Endothelial cell of umbilical vein (primary cell): ENCODE data around the gene TTR. TPM values are rescaled to one million over a fixed set of nuclear protein-coding genes. Genes with fewer than 3 reads are reported as not detected.

Experiments
- BruUV-seq: library from RNA; stranded (reverse); fragments of 400-500 nt; replicated peaks from 2 replicates; lab custom pipeline; 2021; lab: Mats Ljungman, UMichigan
- CTCF ChIA-PET: fragments of 300-600, 350-600 bp; sonication (Branson Sonifier 250); formaldehyde crosslinking; loops from one replicate; lab custom pipeline; 2021; ENCODE audit warnings: antibody characterized with exemption, inconsistent platforms; lab: Charles Lee
- POLR2A ChIA-PET: fragments of 300-600, 350-600 bp; sonication (Branson Sonifier 250); formaldehyde crosslinking; loops from one replicate; lab custom pipeline; 2021; ENCODE audit warnings: antibody characterized with exemption, inconsistent platforms; lab: Charles Lee
- DNase-seq: peaks from one replicate; pipeline ENCODE4 v3.0.0-alpha.2; 2011; ENCODE audit warnings: low read depth, low spot score
- FAIRE-seq: peaks from 2 replicates; lab custom pipeline; 2011; peaks lifted over from hg19 to GRCh38; lab: Jason Lieb, UNC
- H2AFZ ChIP-seq: 2 replicates; pipeline ENCODE4 v1.6.0; 2012; ENCODE audit warnings: low read depth, low read length, control low read depth, inconsistent platforms
- H3K27ac ChIP-seq: 2 replicates; pipeline ENCODE4 v1.5.1; 2011; ENCODE audit warnings: low read depth, mild to moderate bottlenecking, control low read depth, low read length, moderate library complexity; ENCODE audit not compliant: insufficient read depth
- H3K27me3 ChIP-seq, 2 experiments: 2 replicates each; pipeline versions ENCODE4 v1.6.0 to v1.6.1; 2011; ENCODE audit warnings: low read length in 2 of 2, mixed read lengths in 1 of 2; ENCODE audit not compliant: control insufficient read depth in 2 of 2, insufficient read depth in 2 of 2
- H3K36me3 ChIP-seq, 2 experiments: 2 replicates in 1 of 2; 3 replicates in 1 of 2; pipeline ENCODE4 v1.5.1; 2011; ENCODE audit warnings: low read length in 2 of 2, mild to moderate bottlenecking in 1 of 2, moderate library complexity in 1 of 2; ENCODE audit not compliant: control insufficient read depth in 2 of 2, insufficient read depth in 2 of 2; ENCODE audit errors: extremely low read depth in 1 of 2
- H3K4me1 ChIP-seq: 3 replicates; pipeline ENCODE4 v1.5.1; 2011; ENCODE audit warnings: mild to moderate bottlenecking, low read length; ENCODE audit not compliant: control insufficient read depth, insufficient read depth; ENCODE audit errors: extremely low read depth
- H3K4me2 ChIP-seq: 2 replicates; pipeline ENCODE4 v1.6.1; 2011; ENCODE audit warnings: low read length, control low read depth, mixed read lengths; ENCODE audit not compliant: insufficient read depth
- H3K4me3 ChIP-seq, 3 experiments: fragments of 200-600 bp in 1 of 3; sonication (generic), shearing (Covaris generic) in 1 of 3; replicated peaks in 1 of 3; 2 replicates each; pipeline ENCODE4 v1.5.1; 2011 to 2016; ENCODE audit warnings: control low read depth in 3 of 3, low read length in 3 of 3, mild to moderate bottlenecking in 2 of 3, inconsistent platforms in 1 of 3, low read depth in 1 of 3, moderate library complexity in 1 of 3; ENCODE audit not compliant: insufficient read depth in 1 of 3
- H3K79me2 ChIP-seq: 2 replicates; pipeline ENCODE4 v1.6.0; 2012; ENCODE audit warnings: low read length, inconsistent platforms; ENCODE audit not compliant: control insufficient read depth, insufficient read depth
- H3K9ac ChIP-seq: replicated peaks from 2 replicates; pipeline ENCODE3; 2011; ENCODE audit warnings: low read length, control low read depth; ENCODE audit not compliant: insufficient read depth; ENCODE audit errors: extremely low read depth
- H3K9me1 ChIP-seq: replicated peaks from 3 replicates; pipeline ENCODE4 v1.6.0; 2011; ENCODE audit warnings: mild to moderate bottlenecking, low read length; ENCODE audit not compliant: control insufficient read depth, insufficient read depth; ENCODE audit errors: extremely low read depth
- H3K9me3 ChIP-seq: replicated peaks from 2 replicates; pipeline ENCODE4 v1.5.1; 2012; ENCODE audit warnings: low read length, inconsistent platforms; ENCODE audit not compliant: control insufficient read depth, insufficient read depth
- H4K20me1 ChIP-seq: replicated peaks from 2 replicates; pipeline ENCODE3; 2011; ENCODE audit warnings: mild to moderate bottlenecking, low read length; ENCODE audit not compliant: control insufficient read depth, insufficient read depth; ENCODE audit errors: extremely low read depth
- EZH2 ChIP-seq: IDR thresholded peaks from 2 replicates; pipeline ENCODE4 v1.6.1; 2012; ENCODE audit warnings: borderline replicate concordance, low read depth, mild to moderate bottlenecking, moderate library complexity, low read length, inconsistent platforms; ENCODE audit not compliant: severe bottlenecking
- FOS ChIP-seq: IDR thresholded peaks from 2 replicates; pipeline ENCODE4 v1.6.1; 2011; ENCODE audit warnings: mild to moderate bottlenecking, low read length, moderate library complexity, borderline replicate concordance; ENCODE audit not compliant: insufficient read depth
- GATA2 ChIP-seq: IDR thresholded peaks from 2 replicates; pipeline ENCODE4 v1.7.0; 2011; ENCODE audit warnings: low read depth, mild to moderate bottlenecking, moderate library complexity, mixed read lengths, low read length; ENCODE audit not compliant: insufficient read length, insufficient read depth
- JUN ChIP-seq: IDR thresholded peaks from 2 replicates; pipeline ENCODE4 v1.6.1; 2011; ENCODE audit warnings: borderline replicate concordance, low read depth; ENCODE audit not compliant: insufficient read length, insufficient read depth
- MYC ChIP-seq: IDR thresholded peaks from one replicate; pipeline ENCODE4 v1.6.1; 2011; ENCODE audit warnings: mild to moderate bottlenecking, low read depth, low read length
- POLR2A ChIP-seq: IDR thresholded peaks from 2 replicates; pipeline ENCODE4 v1.6.1; 2012; ENCODE audit warnings: low read depth, mild to moderate bottlenecking, control low read depth, low read length
- POLR2AphosphoS5 ChIP-seq: IDR thresholded peaks from 2 replicates; pipeline ENCODE4 v1.6.1; 2012; ENCODE audit warnings: low read depth, mild to moderate bottlenecking, control low read depth, low read length, moderate library complexity; ENCODE audit not compliant: insufficient read depth
- dilution Hi-C: fragments of 300-500 bp; cut with MboI; formaldehyde crosslinking; loops from one replicate; pipeline ENCODE4 v1.15.0; 2019; ENCODE audit warnings: low sequenced_read_pairs; ENCODE audit not compliant: extremely low pct_ligation_motif_present
- intact Hi-C: fragments of 100-400 bp; cut with micrococcal nuclease; formaldehyde crosslinking; loops from one replicate; pipeline ENCODE4 v1.10.0; 2022
- polyA plus RNA-seq, 4 experiments: library from polyadenylated mRNA; depleted of rRNA in 3 of 4; stranded (reverse) in 3 of 4; unstranded in 1 of 4; fragments of >200 nt; gene quantifications; 2 replicates each; pipeline versions ENCODE4 v1.2.1 to v1.2.3, GENCODE V29; 2011 to 2012; ENCODE audit warnings: missing spikeins in 1 of 4
- total RNA-seq: library from RNA; stranded (reverse); gene quantifications from 2 replicates; pipeline ENCODE4 v1.2.3, GENCODE V29; 2021
- TF ChIP-seq, protein P1 (sequence below): IDR thresholded peaks from 2 replicates; pipeline ENCODE4 v1.6.1; 2011; ENCODE audit not compliant: insufficient read depth, insufficient read length
- TF ChIP-seq, protein P2 (sequence below), 2 donors: IDR thresholded peaks; 1 replicate in 1 of 2; 2 replicates in 1 of 2; pipeline ENCODE4 v1.5.1; 2011; ENCODE audit warnings: low read length in 2 of 2, mild to moderate bottlenecking in 2 of 2, moderate library complexity in 2 of 2, control low read depth in 1 of 2, inconsistent platforms in 1 of 2, low read depth in 1 of 2; ENCODE audit not compliant: insufficient read depth in 1 of 2; ENCODE audit errors: extremely low read depth in 1 of 2

TTR gene
- total and polyA plus RNA-seq, 2 donors (not counting 3 experiments of a cell fraction or from before 2014, with no cell fraction given) = not detected

DNA sequence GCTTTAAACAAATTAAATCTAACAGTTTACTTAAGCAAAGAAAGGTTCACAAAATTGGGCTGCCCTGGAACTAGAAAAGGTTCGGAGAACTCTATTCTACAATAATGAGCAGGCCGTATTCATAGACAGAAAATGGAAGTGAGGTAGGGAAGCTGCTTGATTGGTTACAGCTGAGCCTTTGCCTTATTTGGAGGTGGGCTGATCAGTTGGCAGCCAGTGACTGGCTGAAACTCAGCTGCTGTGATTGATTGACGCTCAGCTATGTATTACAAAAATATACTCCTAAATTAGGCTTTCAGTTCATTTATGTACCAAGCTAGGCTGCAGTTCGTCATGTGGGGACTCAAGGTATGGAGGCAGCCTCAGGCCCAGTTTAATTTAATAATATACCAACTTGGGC is 42.3 kb upstream of the TTR start:
- dilution Hi-C loops = no loop called here
- H3K27ac ChIP-seq = no peak overlapping the region
- H3K9me1 ChIP-seq = no peaks in the 10 kb centered on the region
- TF ChIP-seq FOS (no peak), JUN (no peak), POLR2A (no peak), GATA2 (no peak), POLR2AphosphoS5 (no peak), MYC (no peak), EZH2 (no peak)
- TF ChIP-seq, protein P1, sequence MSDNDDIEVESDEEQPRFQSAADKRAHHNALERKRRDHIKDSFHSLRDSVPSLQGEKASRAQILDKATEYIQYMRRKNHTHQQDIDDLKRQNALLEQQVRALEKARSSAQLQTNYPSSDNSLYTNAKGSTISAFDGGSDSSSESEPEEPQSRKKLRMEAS = no peak
- TF ChIP-seq, protein P2, sequence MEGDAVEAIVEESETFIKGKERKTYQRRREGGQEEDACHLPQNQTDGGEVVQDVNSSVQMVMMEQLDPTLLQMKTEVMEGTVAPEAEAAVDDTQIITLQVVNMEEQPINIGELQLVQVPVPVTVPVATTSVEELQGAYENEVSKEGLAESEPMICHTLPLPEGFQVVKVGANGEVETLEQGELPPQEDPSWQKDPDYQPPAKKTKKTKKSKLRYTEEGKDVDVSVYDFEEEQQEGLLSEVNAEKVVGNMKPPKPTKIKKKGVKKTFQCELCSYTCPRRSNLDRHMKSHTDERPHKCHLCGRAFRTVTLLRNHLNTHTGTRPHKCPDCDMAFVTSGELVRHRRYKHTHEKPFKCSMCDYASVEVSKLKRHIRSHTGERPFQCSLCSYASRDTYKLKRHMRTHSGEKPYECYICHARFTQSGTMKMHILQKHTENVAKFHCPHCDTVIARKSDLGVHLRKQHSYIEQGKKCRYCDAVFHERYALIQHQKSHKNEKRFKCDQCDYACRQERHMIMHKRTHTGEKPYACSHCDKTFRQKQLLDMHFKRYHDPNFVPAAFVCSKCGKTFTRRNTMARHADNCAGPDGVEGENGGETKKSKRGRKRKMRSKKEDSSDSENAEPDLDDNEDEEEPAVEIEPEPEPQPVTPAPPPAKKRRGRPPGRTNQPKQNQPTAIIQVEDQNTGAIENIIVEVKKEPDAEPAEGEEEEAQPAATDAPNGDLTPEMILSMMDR (IDR thresholded peaks at IDR 0.05; ENCODE audit: extremely low read depth in 1 of 2, insufficient read depth in 1 of 2, low read depth in 1 of 2, low read length in 2 of 2) = no peak
- DNase-seq (no peak), FAIRE-seq (no peak)
- H3K4me2 ChIP-seq = no peak overlapping the region
- no peaks in the 10 kb centered on the region for H3K4me1 ChIP-seq
- BruUV-seq = no TSS peak
- no peak overlapping the region for H3K4me3 ChIP-seq
- H3K9ac ChIP-seq = no peak overlapping the region
- CTCF ChIA-PET = interaction anchor here (1.0 kb wide), 1 partner anchor 173 kb away, joined by 3 read pairs; no protein-coding TSS in a partner anchor
- no peaks in the 10 kb centered on the region for H3K9me3 ChIP-seq
- POLR2A ChIA-PET = no interaction called here
- H3K27me3 ChIP-seq = peaks cover 0 to 2% of the 10 kb centered on the region in 2 experiments
- no peaks in the 10 kb centered on the region for H3K79me2 ChIP-seq
- intact Hi-C loops = no loop called here
- no peak overlapping the region for H2AFZ ChIP-seq
- H3K36me3 ChIP-seq = no peaks in the 10 kb centered on the region
- H4K20me1 ChIP-seq = no peaks in the 10 kb centered on the region
